ENCODE measurements around the gene ZHX3. TPM values are rescaled to one million over a fixed set of nuclear protein-coding genes. Genes with fewer than 3 reads are reported as not detected.

The ZHX3 gene
- total RNA-seq, 1 donor, result 36.6 TPM

DNA sequence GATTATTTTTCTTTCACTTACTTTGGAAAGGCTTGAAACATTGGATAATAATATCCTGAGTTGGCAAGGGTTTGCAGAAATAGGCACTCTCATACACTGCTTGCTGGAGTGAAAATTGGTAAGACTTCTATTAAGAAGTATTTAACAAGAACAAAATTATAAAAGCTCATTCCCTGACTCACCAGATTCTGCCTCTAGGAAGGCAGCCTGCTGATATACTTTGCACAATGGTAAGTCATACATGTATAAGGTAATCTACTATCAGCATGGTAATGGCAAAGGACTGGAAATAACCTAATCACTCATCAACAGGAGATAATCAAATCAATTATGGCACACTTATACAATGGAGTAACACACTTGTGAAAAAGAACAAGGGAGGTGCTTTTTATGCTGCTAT lies 94.4 kb downstream of the ZHX3 start:
- Histone ChIP-seq H3K4me2 (ENCODE audit: insufficient read depth, low read length) (no peak overlapping the region), H3K79me2 (ENCODE audit: insufficient read depth, low read length) (peaks cover 59% of the 10 kb centered on the region), H3K4me3 (ENCODE audit: insufficient read depth, low read length) (no peak overlapping the region), H4K20me1 (ENCODE audit: insufficient read depth, low read length) (peaks cover 7% of the 10 kb centered on the region), H3K4me1 (ENCODE audit: insufficient read depth, low read length) (peaks cover 10% of the 10 kb centered on the region), H3K36me3 (ENCODE audit: insufficient read depth, low read length) (no peaks in the 10 kb centered on the region), H3K27ac (ENCODE audit: low read depth, low read length) (peak overlapping the region; percentile 26), H3K9me3 (ENCODE audit: low read depth, low read length) (no peaks in the 10 kb centered on the region), H2AFZ (ENCODE audit: low read length) (no peak overlapping the region), H3K27me3 (ENCODE audit: insufficient read depth, low read length) (no peaks in the 10 kb centered on the region)
- TF ChIP-seq, protein P1, sequence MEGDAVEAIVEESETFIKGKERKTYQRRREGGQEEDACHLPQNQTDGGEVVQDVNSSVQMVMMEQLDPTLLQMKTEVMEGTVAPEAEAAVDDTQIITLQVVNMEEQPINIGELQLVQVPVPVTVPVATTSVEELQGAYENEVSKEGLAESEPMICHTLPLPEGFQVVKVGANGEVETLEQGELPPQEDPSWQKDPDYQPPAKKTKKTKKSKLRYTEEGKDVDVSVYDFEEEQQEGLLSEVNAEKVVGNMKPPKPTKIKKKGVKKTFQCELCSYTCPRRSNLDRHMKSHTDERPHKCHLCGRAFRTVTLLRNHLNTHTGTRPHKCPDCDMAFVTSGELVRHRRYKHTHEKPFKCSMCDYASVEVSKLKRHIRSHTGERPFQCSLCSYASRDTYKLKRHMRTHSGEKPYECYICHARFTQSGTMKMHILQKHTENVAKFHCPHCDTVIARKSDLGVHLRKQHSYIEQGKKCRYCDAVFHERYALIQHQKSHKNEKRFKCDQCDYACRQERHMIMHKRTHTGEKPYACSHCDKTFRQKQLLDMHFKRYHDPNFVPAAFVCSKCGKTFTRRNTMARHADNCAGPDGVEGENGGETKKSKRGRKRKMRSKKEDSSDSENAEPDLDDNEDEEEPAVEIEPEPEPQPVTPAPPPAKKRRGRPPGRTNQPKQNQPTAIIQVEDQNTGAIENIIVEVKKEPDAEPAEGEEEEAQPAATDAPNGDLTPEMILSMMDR (IDR thresholded peaks at IDR 0.05; ENCODE audit: extremely low read depth, low read depth, low read length), result no peak
- peak; percentile 43 for DNase-seq (ENCODE audit: insufficient read length, low spot score, missing footprints)

DNA sequence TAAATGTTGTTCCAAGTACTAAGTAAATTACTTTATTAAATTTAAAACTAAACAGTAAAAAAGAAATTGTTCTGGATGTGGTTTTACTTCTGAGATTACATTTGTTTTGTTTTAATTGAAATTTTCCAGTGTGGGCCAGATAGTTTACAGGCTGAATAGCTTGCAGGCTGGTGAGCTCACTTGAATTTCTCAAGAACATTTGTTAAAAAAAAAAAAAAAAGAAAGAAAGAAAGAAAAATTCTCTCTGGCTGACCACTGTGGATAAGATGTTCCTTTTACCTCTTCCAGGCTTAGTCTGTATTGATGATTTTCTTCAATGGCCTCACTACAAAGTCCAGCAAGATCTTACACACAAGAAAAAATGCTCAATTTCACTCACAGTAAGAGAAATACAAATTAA lies 94.8 kb downstream of the ZHX3 start:
- TF ChIP-seq, protein P1 (IDR thresholded peaks at IDR 0.05; ENCODE audit: extremely low read depth, low read depth, low read length), result no peak
- Histone ChIP-seq H3K9me3 (ENCODE audit: low read depth, low read length) (no peaks in the 10 kb centered on the region), H3K27ac (ENCODE audit: low read depth, low read length) (peak overlapping the region; percentile 26), H3K36me3 (ENCODE audit: insufficient read depth, low read length) (no peaks in the 10 kb centered on the region), H2AFZ (ENCODE audit: low read length) (no peak overlapping the region), H4K20me1 (ENCODE audit: insufficient read depth, low read length) (peaks cover 7% of the 10 kb centered on the region), H3K4me2 (ENCODE audit: insufficient read depth, low read length) (no peak overlapping the region), H3K4me3 (ENCODE audit: insufficient read depth, low read length) (no peak overlapping the region), H3K4me1 (ENCODE audit: insufficient read depth, low read length) (peaks cover 10% of the 10 kb centered on the region), H3K79me2 (ENCODE audit: insufficient read depth, low read length) (peaks cover 59% of the 10 kb centered on the region), H3K27me3 (ENCODE audit: insufficient read depth, low read length) (no peaks in the 10 kb centered on the region)
- DNase-seq (ENCODE audit: insufficient read length, low spot score, missing footprints), result no peak

- Histone ChIP-seq H3K27ac (ENCODE audit: low read depth, low read length) (no peak overlapping the region), H3K4me1 (ENCODE audit: insufficient read depth, low read length) (peaks cover 10% of the 10 kb centered on the region), H3K79me2 (ENCODE audit: insufficient read depth, low read length) (peaks cover 59% of the 10 kb centered on the region), H3K36me3 (ENCODE audit: insufficient read depth, low read length) (no peaks in the 10 kb centered on the region), H4K20me1 (ENCODE audit: insufficient read depth, low read length) (peaks cover 7% of the 10 kb centered on the region), H3K27me3 (ENCODE audit: insufficient read depth, low read length) (no peaks in the 10 kb centered on the region), H3K4me3 (ENCODE audit: insufficient read depth, low read length) (no peak overlapping the region), H3K9me3 (ENCODE audit: low read depth, low read length) (no peaks in the 10 kb centered on the region), H2AFZ (ENCODE audit: low read length) (no peak overlapping the region), H3K4me2 (ENCODE audit: insufficient read depth, low read length) (no peak overlapping the region)
- TF ChIP-seq, protein P1 (IDR thresholded peaks at IDR 0.05; ENCODE audit: extremely low read depth, low read depth, low read length), result no peak
- DNase-seq (ENCODE audit: insufficient read length, low spot score, missing footprints), result no peak
Measured at GRCh38 chr20:41222296-41222695, 95.2 kb downstream of the ZHX3 start.

- H3K4me2 ChIP-seq (ENCODE audit: insufficient read depth, low read length), result no peak overlapping the region
- H3K9me3 ChIP-seq (ENCODE audit: low read depth, low read length), result no peaks in the 10 kb centered on the region
- H3K27me3 ChIP-seq (ENCODE audit: insufficient read depth, low read length), result no peaks in the 10 kb centered on the region
- H3K27ac ChIP-seq (ENCODE audit: low read depth, low read length), result no peak overlapping the region
- TF ChIP-seq, protein P1 (IDR thresholded peaks at IDR 0.05; ENCODE audit: extremely low read depth, low read depth, low read length), result no peak
- peaks cover 55% of the 10 kb centered on the region for H3K79me2 ChIP-seq (ENCODE audit: insufficient read depth, low read length)
- DNase-seq (ENCODE audit: insufficient read length, low spot score, missing footprints), result no peak
- H3K36me3 ChIP-seq (ENCODE audit: insufficient read depth, low read length), result no peaks in the 10 kb centered on the region
- no peak overlapping the region for H2AFZ ChIP-seq (ENCODE audit: low read length)
- peaks cover 10% of the 10 kb centered on the region for H3K4me1 ChIP-seq (ENCODE audit: insufficient read depth, low read length)
- H4K20me1 ChIP-seq (ENCODE audit: insufficient read depth, low read length), result peaks cover 7% of the 10 kb centered on the region
- H3K4me3 ChIP-seq (ENCODE audit: insufficient read depth, low read length), result no peak overlapping the region
Measured at GRCh38 chr20:41221614-41222218, 95.8 kb downstream of the ZHX3 start.
